Measurements from ENCODE around the gene CPLANE1.

CPLANE1 gene

DNA sequence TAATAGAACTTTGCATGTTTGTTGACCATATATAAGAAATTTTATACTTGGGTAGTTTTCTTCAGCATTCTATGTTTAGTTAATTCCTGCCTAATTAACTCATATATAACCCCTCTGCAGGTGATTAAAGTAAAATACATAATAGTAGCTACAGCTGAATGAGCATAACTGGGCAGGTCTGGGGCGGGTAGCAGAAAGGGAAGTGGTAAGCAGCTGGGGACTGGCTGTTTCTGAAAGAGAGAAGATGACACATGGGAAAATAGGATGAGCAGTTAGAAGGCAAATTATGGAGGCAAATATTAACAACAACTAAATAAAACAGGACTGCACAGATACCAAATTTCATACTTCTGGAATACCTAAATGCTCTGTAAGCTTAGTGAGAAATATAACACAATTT, 128.1 kb downstream of the CPLANE1 start:
- TF ChIP-seq, protein P1, sequence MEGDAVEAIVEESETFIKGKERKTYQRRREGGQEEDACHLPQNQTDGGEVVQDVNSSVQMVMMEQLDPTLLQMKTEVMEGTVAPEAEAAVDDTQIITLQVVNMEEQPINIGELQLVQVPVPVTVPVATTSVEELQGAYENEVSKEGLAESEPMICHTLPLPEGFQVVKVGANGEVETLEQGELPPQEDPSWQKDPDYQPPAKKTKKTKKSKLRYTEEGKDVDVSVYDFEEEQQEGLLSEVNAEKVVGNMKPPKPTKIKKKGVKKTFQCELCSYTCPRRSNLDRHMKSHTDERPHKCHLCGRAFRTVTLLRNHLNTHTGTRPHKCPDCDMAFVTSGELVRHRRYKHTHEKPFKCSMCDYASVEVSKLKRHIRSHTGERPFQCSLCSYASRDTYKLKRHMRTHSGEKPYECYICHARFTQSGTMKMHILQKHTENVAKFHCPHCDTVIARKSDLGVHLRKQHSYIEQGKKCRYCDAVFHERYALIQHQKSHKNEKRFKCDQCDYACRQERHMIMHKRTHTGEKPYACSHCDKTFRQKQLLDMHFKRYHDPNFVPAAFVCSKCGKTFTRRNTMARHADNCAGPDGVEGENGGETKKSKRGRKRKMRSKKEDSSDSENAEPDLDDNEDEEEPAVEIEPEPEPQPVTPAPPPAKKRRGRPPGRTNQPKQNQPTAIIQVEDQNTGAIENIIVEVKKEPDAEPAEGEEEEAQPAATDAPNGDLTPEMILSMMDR (conservative IDR thresholded peaks at IDR 0.05; ENCODE audit: low read depth, low read length) = no peak
- no peak overlapping the region for H3K4me3 ChIP-seq (ENCODE audit: low read length)
- DNase-seq (ENCODE audit: low read depth) = no peak

DNA sequence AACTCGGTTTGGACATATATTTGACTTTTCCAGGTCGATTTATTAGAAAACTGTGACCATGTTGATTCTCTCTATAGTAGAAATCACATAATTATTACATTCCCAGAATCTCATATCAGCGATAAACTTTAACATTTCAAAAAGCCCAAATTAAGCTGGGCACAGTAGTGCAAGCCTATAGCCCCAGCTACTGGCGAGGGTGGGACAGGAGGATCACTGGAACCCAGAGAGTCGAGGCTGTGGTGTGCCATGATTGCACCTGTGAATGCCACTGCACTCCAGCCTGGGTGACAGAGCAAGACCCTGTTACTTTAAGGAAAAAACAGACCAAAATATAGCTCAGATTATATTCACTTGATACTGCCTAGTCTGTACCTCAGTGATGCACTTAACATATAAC, 128.9 kb downstream of the CPLANE1 start:
- no peak for DNase-seq (ENCODE audit: low read depth)
- no peak overlapping the region for H3K4me3 ChIP-seq (ENCODE audit: low read length)
- TF ChIP-seq, protein P1 (conservative IDR thresholded peaks at IDR 0.05; ENCODE audit: low read depth, low read length) = no peak

DNA sequence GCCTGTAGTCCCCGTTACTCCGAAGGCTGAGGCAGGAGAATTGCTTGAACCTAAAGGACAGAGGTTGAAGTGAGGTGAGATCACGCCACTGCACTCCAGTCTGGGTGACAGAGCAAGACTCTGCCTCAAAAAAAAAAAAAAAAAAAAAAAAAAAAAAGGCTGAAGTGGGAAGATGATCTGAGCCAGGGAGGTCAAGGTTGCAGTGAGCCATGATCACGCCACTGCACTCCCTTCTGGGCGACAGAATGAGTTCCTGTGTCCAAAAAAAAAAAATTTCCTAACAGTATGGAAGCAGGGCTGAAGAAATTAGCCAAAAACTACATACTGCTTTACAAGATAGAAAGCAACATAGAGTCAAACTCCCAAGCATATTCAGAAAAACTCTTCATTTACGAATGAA, 132.8 kb downstream of the CPLANE1 start:
- TF ChIP-seq, protein P1 (conservative IDR thresholded peaks at IDR 0.05; ENCODE audit: low read depth, low read length) = no peak
- no peak for DNase-seq (ENCODE audit: low read depth)
- H3K4me3 ChIP-seq (ENCODE audit: low read length) = no peak overlapping the region

DNA sequence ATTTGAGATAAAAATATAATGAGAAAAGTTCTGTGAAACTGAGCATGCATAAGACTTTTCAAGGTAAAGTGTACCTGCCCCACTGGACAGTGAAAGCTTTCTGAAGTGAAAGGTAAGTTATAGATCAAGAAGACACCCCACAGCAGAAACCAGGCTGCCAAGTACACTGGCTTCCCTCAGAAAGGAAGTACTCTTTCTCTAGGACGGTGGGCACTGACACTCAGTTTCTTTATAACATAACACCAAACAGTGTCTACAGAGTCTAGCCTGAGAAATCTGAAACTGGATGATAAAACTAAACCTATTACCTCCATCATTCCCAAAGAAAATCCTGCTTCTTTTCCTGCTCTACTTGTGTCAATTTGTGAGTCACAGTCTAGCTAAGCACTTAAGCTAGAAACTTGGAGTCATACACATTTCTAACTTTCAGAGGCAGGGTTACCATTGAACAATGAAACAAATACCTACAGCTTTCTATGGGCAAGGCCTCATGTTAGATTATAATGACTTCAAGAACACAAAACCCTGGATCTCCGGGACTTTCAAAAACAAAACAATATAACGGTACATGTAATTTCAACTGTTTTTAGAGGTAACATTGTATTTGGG, 136.7 kb downstream of the CPLANE1 start:
- TF ChIP-seq, protein P1 (conservative IDR thresholded peaks at IDR 0.05; ENCODE audit: low read depth, low read length) = no peak
- no peak for DNase-seq (ENCODE audit: low read depth)
- H3K4me3 ChIP-seq (ENCODE audit: low read length) = no peak overlapping the region

DNA sequence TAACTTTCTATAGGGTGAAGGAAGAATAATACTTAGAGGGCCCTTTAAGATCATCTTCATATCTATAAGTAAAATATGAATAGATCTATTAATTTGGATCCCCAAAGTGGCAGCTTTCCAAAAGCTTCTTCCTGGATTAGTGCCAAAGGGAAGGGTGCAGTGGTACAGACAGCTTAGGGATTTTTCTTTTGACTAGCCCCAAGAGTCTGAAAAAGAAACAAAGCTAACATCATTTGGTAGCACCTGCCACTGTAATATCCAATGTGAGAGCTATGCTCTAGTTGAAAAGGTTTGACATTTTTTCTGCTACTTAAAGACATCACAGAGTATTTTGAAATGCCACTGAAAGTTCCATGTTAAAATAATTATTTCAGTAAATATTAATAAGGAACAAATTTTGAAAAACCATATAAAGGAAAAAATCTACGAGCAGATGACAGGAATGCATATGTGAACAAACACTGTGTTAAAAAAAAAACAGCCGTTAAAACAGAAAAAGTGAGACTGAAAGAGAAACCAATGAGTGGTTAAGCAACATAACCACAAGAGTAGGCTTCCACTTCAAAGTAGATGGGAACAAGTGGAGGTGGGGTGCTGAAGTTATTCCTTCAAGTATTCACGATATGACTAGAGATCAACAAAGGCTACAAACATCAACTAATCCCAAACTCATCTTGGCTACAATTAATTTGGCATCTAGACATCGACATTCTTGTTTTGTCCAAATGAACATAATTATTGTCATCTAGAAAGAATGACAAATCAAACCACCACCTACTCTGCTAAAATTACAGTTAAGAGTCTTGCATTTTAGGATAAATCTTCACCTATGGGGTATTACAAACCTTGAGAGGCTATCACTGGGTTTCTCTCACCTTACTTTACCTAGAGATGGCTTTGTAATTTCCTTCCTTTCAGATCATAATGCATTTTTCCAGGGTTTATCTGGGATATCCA, 137.5 kb downstream of the CPLANE1 start:
- TF ChIP-seq, protein P1 (conservative IDR thresholded peaks at IDR 0.05; ENCODE audit: low read depth, low read length) = no peak
- DNase-seq (ENCODE audit: low read depth) = no peak
- no peak overlapping the region for H3K4me3 ChIP-seq (ENCODE audit: low read length)

DNA sequence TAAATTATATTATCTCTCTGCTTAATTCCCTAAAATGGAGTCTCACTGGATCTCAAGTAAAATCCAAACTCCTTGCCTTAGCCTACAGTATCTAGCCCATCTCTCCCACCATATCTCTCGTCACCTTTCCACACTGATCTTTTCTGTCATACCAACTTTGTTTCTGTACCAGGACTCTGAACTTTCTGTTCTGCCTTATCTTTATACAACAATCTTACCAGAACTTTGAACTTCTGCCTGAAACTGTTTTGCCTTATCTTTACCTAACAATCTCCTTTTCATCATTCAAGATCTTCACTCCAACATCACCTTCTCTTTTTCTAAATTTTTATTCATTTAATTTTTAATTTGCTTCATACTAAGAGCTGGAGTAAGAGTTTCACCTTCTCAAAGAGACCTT, 139.0 kb downstream of the CPLANE1 start:
- DNase-seq (ENCODE audit: low read depth) = no peak
- no peak overlapping the region for H3K4me3 ChIP-seq (ENCODE audit: low read length)

More for the DNA sequence above, 139.0 kb downstream of the CPLANE1 start:
- TF ChIP-seq, protein P1 (conservative IDR thresholded peaks at IDR 0.05; ENCODE audit: low read depth, low read length) = no peak

Data from retinal pigment epithelial cell (primary cell).